ENCODE data around the gene HSPD1. TPM values are rescaled to one million over a fixed set of nuclear protein-coding genes. Genes with fewer than 3 reads are reported as not detected.

HSPD1 gene
- total RNA-seq, 1 donor from 2014 or later: 539 TPM

GRCh38 chr2:197461057-197461456 is 38.6 kb downstream of the HSPD1 start:
- no peaks in the 10 kb centered on the region for H3K4me1 Mint-ChIP-seq
- H4K20me1 ChIP-seq (ENCODE audit: low read depth): no peaks in the 10 kb centered on the region
- H3K4me3 ChIP-seq: no peak overlapping the region
- no peaks in the 10 kb centered on the region for H3K27me3 Mint-ChIP-seq (ENCODE audit: insufficient read depth, low read depth)
- H3K27me3 ChIP-seq: no peaks in the 10 kb centered on the region
- H3K27ac Mint-ChIP-seq: no peak overlapping the region
- H3K9me3 Mint-ChIP-seq: no peaks in the 10 kb centered on the region
- TF ChIP-seq, protein P1, sequence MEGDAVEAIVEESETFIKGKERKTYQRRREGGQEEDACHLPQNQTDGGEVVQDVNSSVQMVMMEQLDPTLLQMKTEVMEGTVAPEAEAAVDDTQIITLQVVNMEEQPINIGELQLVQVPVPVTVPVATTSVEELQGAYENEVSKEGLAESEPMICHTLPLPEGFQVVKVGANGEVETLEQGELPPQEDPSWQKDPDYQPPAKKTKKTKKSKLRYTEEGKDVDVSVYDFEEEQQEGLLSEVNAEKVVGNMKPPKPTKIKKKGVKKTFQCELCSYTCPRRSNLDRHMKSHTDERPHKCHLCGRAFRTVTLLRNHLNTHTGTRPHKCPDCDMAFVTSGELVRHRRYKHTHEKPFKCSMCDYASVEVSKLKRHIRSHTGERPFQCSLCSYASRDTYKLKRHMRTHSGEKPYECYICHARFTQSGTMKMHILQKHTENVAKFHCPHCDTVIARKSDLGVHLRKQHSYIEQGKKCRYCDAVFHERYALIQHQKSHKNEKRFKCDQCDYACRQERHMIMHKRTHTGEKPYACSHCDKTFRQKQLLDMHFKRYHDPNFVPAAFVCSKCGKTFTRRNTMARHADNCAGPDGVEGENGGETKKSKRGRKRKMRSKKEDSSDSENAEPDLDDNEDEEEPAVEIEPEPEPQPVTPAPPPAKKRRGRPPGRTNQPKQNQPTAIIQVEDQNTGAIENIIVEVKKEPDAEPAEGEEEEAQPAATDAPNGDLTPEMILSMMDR (IDR thresholded peaks at IDR 0.05): no peak
- TF ChIP-seq EZH2 (IDR thresholded peaks at IDR 0.05): no peak
- no peak for TF ChIP-seq EZH2phosphoT487 (IDR thresholded peaks at IDR 0.05)
- no peaks in the 10 kb centered on the region for H3F3A ChIP-seq (ENCODE audit: low read depth)
- H3K36me3 ChIP-seq: no peaks in the 10 kb centered on the region
- no peak overlapping the region for H3K4me3 Mint-ChIP-seq
- H3K4me1 ChIP-seq: no peaks in the 10 kb centered on the region
- no peak overlapping the region for H2AFZ ChIP-seq (replicated peaks)
- H3K9me3 ChIP-seq (ENCODE audit: low read depth): no peaks in the 10 kb centered on the region
- no peak for DNase-seq (ENCODE audit: low spot score)
- peaks cover 28% of the 10 kb centered on the region for H3K79me2 ChIP-seq (ENCODE audit: low read depth)
- peaks cover 3% of the 10 kb centered on the region for H3K36me3 Mint-ChIP-seq
- no peak overlapping the region for H3K27ac ChIP-seq
- no peak overlapping the region for H3K9ac ChIP-seq
- no peak overlapping the region for H3K4me2 ChIP-seq

GRCh38 chr2:197460649-197461048 is 39.0 kb downstream of the HSPD1 start:
- H3K27ac ChIP-seq: no peak overlapping the region
- peaks cover 33% of the 10 kb centered on the region for H3K79me2 ChIP-seq (ENCODE audit: low read depth)
- H2AFZ ChIP-seq (replicated peaks): no peak overlapping the region
- no peaks in the 10 kb centered on the region for H4K20me1 ChIP-seq (ENCODE audit: low read depth)
- no peak overlapping the region for H3K4me3 ChIP-seq
- TF ChIP-seq EZH2phosphoT487 (IDR thresholded peaks at IDR 0.05) (no peak), EZH2 (IDR thresholded peaks at IDR 0.05) (no peak)
- TF ChIP-seq, protein P1 (IDR thresholded peaks at IDR 0.05): no peak
- no peaks in the 10 kb centered on the region for H3K36me3 ChIP-seq
- no peak for DNase-seq (ENCODE audit: low spot score)
- no peak overlapping the region for H3K4me2 ChIP-seq
- no peak overlapping the region for H3K27ac Mint-ChIP-seq
- no peaks in the 10 kb centered on the region for H3K9me3 ChIP-seq (ENCODE audit: low read depth)
- no peaks in the 10 kb centered on the region for H3K27me3 ChIP-seq
- H3K4me1 Mint-ChIP-seq: no peaks in the 10 kb centered on the region
- no peaks in the 10 kb centered on the region for H3K9me3 Mint-ChIP-seq
- no peaks in the 10 kb centered on the region for H3K4me1 ChIP-seq
- H3K27me3 Mint-ChIP-seq (ENCODE audit: insufficient read depth, low read depth): no peaks in the 10 kb centered on the region
- peaks cover 2% of the 10 kb centered on the region for H3K36me3 Mint-ChIP-seq
- no peak overlapping the region for H3K4me3 Mint-ChIP-seq
- H3K9ac ChIP-seq: no peak overlapping the region
- no peaks in the 10 kb centered on the region for H3F3A ChIP-seq (ENCODE audit: low read depth)

GRCh38 chr2:197455428-197455827 is 44.2 kb downstream of the HSPD1 start:
- Mint-ChIP-seq H3K4me3 (peak overlapping the region; percentile 57), H3K9me3 (no peaks in the 10 kb centered on the region), H3K36me3 (peaks cover 2% of the 10 kb centered on the region), H3K27me3 (ENCODE audit: insufficient read depth, low read depth) (peaks cover 2% of the 10 kb centered on the region), H3K27ac (no peak overlapping the region), H3K4me1 (peaks cover 19% of the 10 kb centered on the region)
- peaks cover 19% of the 10 kb centered on the region for H3F3A ChIP-seq (ENCODE audit: low read depth)
- TF ChIP-seq EZH2phosphoT487 (IDR thresholded peaks at IDR 0.05) (no peak), EZH2 (IDR thresholded peaks at IDR 0.05) (no peak)
- TF ChIP-seq, protein P1 (IDR thresholded peaks at IDR 0.05): no peak
- no peaks in the 10 kb centered on the region for H4K20me1 ChIP-seq (ENCODE audit: low read depth)
- H3K4me2 ChIP-seq: no peak overlapping the region
- no peak overlapping the region for H3K4me3 ChIP-seq
- no peak overlapping the region for H3K27ac ChIP-seq
- H3K9ac ChIP-seq: no peak overlapping the region
- no peaks in the 10 kb centered on the region for H3K36me3 ChIP-seq
- H3K79me2 ChIP-seq (ENCODE audit: low read depth): peaks cover 50% of the 10 kb centered on the region
- no peaks in the 10 kb centered on the region for H3K27me3 ChIP-seq
- no peaks in the 10 kb centered on the region for H3K9me3 ChIP-seq (ENCODE audit: low read depth)
- H2AFZ ChIP-seq (replicated peaks): no peak overlapping the region
- no peak for DNase-seq (ENCODE audit: low spot score)
- H3K4me1 ChIP-seq: peaks cover 11% of the 10 kb centered on the region

Data from neural progenitor cell (in vitro differentiated cells).